Keratinocyte (primary cell): ENCODE data around the gene WBP2NL. TPM values are rescaled to one million over a fixed set of nuclear protein-coding genes. Genes with fewer than 3 reads are reported as not detected.

Experiments used
- DNase-seq: peaks from one replicate; pipeline ENCODE4 v3.0.0-alpha.2; 2011; ENCODE audit warnings: low read depth, missing footprints, low spot score
- FAIRE-seq: peaks from 2 replicates; lab custom pipeline; 2011; peaks lifted over from hg19 to GRCh38; lab: Jason Lieb, UNC
- H2AFZ ChIP-seq: 2 replicates; pipeline ENCODE4 v1.6.0; 2012; ENCODE audit warnings: low read length, control low read depth, inconsistent platforms; ENCODE audit not compliant: control insufficient read depth
- H3K27ac ChIP-seq: 2 replicates; pipeline ENCODE4 v1.5.1; 2011; ENCODE audit warnings: low read length; ENCODE audit not compliant: control insufficient read depth, insufficient read depth
- H3K27me3 ChIP-seq: 3 replicates; pipeline ENCODE4 v1.6.0; 2011; ENCODE audit warnings: low read length; ENCODE audit not compliant: control insufficient read depth, insufficient read depth; ENCODE audit errors: extremely low read depth
- H3K36me3 ChIP-seq, 2 experiments: 2 replicates in 1 of 2; 3 replicates in 1 of 2; pipeline ENCODE4 v1.5.1; 2011; ENCODE audit warnings: low read length in 2 of 2, mild to moderate bottlenecking in 1 of 2; ENCODE audit not compliant: control insufficient read depth in 2 of 2, insufficient read depth in 2 of 2; ENCODE audit errors: extremely low read depth in 1 of 2
- H3K4me1 ChIP-seq: 3 replicates; pipeline ENCODE4 v1.5.1; 2011; ENCODE audit warnings: low read length; ENCODE audit not compliant: control insufficient read depth, insufficient read depth; ENCODE audit errors: extremely low read depth
- H3K4me2 ChIP-seq: 3 replicates; pipeline ENCODE4 v1.6.0; 2011; ENCODE audit warnings: low read depth, low read length; ENCODE audit not compliant: control insufficient read depth, insufficient read depth; ENCODE audit errors: extremely low read depth
- H3K4me3 ChIP-seq, 3 experiments: fragments of 200-600 bp in 1 of 3; sonication (generic) in 1 of 3; 2 replicates in 2 of 3; 3 replicates in 1 of 3; pipeline ENCODE4 v1.5.1; 2011 to 2016; ENCODE audit warnings: low read length in 3 of 3, mild to moderate bottlenecking in 3 of 3, control low read depth in 2 of 3, inconsistent platforms in 1 of 3, low read depth in 1 of 3, mixed read lengths in 1 of 3, mixed run types in 1 of 3, moderate library complexity in 1 of 3; ENCODE audit not compliant: control insufficient read depth in 2 of 3, insufficient read depth in 2 of 3; ENCODE audit errors: extremely low read depth in 1 of 3
- H3K79me2 ChIP-seq: 2 replicates; pipeline ENCODE4 v1.6.0; 2012; ENCODE audit warnings: low read length; ENCODE audit not compliant: control insufficient read depth, insufficient read depth
- H3K9ac ChIP-seq: 3 replicates; pipeline ENCODE4 v1.6.0; 2011; ENCODE audit warnings: low read length; ENCODE audit not compliant: control insufficient read depth, insufficient read depth; ENCODE audit errors: extremely low read depth
- H3K9me1 ChIP-seq: 3 replicates; pipeline ENCODE4 v1.6.0; 2011; ENCODE audit warnings: low read length; ENCODE audit not compliant: control insufficient read depth, insufficient read depth; ENCODE audit errors: extremely low read depth
- H3K9me3 ChIP-seq: 2 replicates; pipeline ENCODE4 v1.5.1; 2012; ENCODE audit warnings: low read depth, low read length; ENCODE audit not compliant: control insufficient read depth
- H4K20me1 ChIP-seq: 3 replicates; pipeline ENCODE4 v1.6.0; 2011; ENCODE audit warnings: low read length; ENCODE audit not compliant: control insufficient read depth, insufficient read depth; ENCODE audit errors: extremely low read depth
- EZH2 ChIP-seq: IDR thresholded peaks from one replicate; pipeline ENCODE4 v1.6.1; 2012; ENCODE audit warnings: inconsistent platforms, mild to moderate bottlenecking, low read length, moderate library complexity
- dilution Hi-C: fragments of 300-500 bp; cut with MboI; formaldehyde crosslinking; loops from one replicate; pipeline ENCODE4 v1.7.0; 2020; ENCODE audit warnings: low sequenced_read_pairs; ENCODE audit not compliant: extremely low pct_ligation_motif_present
- polyA plus RNA-seq, 5 experiments: library from polyadenylated mRNA; depleted of rRNA in 3 of 5; stranded (reverse) in 3 of 5; stranded (forward) in 1 of 5; unstranded in 1 of 5; fragments of >200 nt; gene quantifications; 1 replicate in 1 of 5; 2 replicates in 3 of 5; 3 replicates in 1 of 5; pipeline versions ENCODE4 v1.2.1 to v1.2.3, GENCODE V29; 2011 to 2012; ENCODE audit warnings: missing spikeins in 2 of 5, low read depth in 1 of 5, low replicate concordance in 1 of 5
- small RNA-seq, 3 experiments: library from RNA; depleted of rRNA; stranded (forward); fragments of <200 nt; gene quantifications; one replicate each; pipeline ENCODE3, GENCODE V24; 2012; ENCODE audit warnings: low read depth in 3 of 3, low replicate concordance in 1 of 3; ENCODE audit not compliant: insufficient read length in 3 of 3
- TF ChIP-seq, protein P1 (sequence below), 3 experiments: IDR thresholded peaks in 1 of 3; conservative IDR thresholded peaks in 1 of 3; optimal IDR thresholded peaks in 1 of 3; 2 replicates in 2 of 3; 3 replicates in 1 of 3; pipeline versions ENCODE3 to v1.5.1; 2011; ENCODE audit warnings: low read length in 3 of 3, mild to moderate bottlenecking in 3 of 3, moderate library complexity in 2 of 3, control low read depth in 1 of 3, inconsistent platforms in 1 of 3; ENCODE audit not compliant: insufficient read depth in 2 of 3; ENCODE audit errors: extremely low read depth in 1 of 3

Gene WBP2NL
- polyA plus RNA-seq, 1 donor (not counting 4 experiments of a cell fraction or from before 2014, with no cell fraction given): 0.07 TPM

DNA sequence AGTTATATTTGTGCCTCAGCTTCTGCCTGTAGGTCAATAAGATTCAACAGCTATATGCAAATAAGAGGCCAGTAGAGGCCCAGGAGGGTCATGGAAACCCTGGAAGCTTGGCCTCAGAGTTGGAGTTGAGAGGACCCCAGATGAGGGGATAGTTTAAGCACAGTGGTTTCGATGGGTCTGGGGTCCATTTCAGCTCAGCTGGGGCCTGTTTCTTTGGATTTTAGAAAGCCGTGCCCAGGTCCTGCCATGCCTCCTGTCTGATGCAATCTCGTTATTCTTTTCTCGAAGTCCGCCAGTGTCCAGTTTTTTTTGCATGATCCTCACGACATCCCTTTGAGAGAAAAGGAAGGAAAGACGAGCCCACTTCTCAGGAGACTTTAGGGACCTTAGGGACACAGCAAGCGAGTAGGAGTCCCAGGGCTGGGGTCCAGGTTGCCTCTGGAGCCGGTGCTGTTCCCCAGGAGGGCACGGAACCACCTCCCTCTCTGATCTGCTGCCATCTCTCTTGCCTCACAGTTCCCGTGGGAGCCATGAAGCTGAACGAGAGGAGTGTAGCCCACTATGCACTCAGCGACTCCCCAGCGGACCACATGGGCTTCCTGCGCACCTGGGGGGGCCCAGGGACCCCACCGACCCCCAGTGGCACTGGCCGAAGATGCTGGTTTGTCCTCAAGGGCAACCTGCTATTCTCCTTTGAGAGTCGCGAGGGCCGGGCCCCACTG, 78.3 kb downstream of the WBP2NL start:
- peaks cover 3% of the 10 kb centered on the region for H3K9me3 ChIP-seq
- no peak overlapping the region for H3K27ac ChIP-seq
- H4K20me1 ChIP-seq: no peaks in the 10 kb centered on the region
- dilution Hi-C loops: no loop called here
- TF ChIP-seq, protein P1, sequence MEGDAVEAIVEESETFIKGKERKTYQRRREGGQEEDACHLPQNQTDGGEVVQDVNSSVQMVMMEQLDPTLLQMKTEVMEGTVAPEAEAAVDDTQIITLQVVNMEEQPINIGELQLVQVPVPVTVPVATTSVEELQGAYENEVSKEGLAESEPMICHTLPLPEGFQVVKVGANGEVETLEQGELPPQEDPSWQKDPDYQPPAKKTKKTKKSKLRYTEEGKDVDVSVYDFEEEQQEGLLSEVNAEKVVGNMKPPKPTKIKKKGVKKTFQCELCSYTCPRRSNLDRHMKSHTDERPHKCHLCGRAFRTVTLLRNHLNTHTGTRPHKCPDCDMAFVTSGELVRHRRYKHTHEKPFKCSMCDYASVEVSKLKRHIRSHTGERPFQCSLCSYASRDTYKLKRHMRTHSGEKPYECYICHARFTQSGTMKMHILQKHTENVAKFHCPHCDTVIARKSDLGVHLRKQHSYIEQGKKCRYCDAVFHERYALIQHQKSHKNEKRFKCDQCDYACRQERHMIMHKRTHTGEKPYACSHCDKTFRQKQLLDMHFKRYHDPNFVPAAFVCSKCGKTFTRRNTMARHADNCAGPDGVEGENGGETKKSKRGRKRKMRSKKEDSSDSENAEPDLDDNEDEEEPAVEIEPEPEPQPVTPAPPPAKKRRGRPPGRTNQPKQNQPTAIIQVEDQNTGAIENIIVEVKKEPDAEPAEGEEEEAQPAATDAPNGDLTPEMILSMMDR (optimal IDR thresholded peaks at IDR 0.05 in 1 of 3, IDR thresholded peaks at IDR 0.05 in 1 of 3, conservative IDR thresholded peaks at IDR 0.05 in 1 of 3; ENCODE audit: extremely low read depth in 1 of 3, insufficient read depth in 2 of 3, low read length in 3 of 3): no peak
- no peak for TF ChIP-seq EZH2
- FAIRE-seq (no peak), DNase-seq (no peak)
- peaks cover 21% of the 10 kb centered on the region for H3K4me1 ChIP-seq
- no peak overlapping the region for H3K4me2 ChIP-seq
- no peak overlapping the region for H3K9ac ChIP-seq
- peaks cover 2% of the 10 kb centered on the region for H3K79me2 ChIP-seq
- no peak overlapping the region for H3K4me3 ChIP-seq
- no peaks in the 10 kb centered on the region for H3K9me1 ChIP-seq
- H3K27me3 ChIP-seq: no peaks in the 10 kb centered on the region
- H3K36me3 ChIP-seq: peaks cover 0 to 2% of the 10 kb centered on the region in 2 experiments
- no peak overlapping the region for H2AFZ ChIP-seq

DNA sequence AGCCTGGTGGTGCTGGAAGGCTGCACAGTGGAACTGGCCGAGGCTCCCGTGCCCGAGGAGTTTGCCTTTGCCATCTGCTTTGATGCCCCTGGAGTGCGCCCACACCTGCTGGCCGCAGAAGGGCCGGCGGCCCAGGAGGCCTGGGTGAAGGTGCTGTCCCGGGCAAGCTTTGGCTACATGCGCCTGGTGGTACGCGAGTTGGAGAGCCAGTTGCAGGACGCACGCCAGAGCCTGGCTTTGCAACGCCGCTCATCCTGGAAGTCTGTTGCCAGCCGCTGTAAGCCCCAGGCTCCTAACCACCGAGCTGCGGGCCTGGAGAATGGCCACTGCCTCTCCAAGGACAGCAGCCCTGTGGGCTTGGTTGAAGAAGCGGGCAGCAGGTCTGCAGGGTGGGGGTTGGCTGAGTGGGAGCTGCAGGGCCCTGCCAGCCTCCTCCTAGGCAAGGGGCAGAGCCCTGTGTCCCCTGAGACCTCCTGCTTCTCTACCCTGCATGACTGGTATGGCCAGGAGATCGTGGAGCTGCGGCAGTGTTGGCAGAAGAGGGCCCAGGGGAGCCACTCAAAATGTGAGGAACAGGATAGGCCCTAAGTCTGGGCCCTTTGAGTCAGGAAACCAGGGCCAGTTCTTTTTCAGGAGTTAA, 79.0 kb downstream of the WBP2NL start:
- peaks cover 22% of the 10 kb centered on the region for H3K4me1 ChIP-seq
- H3K27me3 ChIP-seq: no peaks in the 10 kb centered on the region
- no peak overlapping the region for H3K27ac ChIP-seq
- dilution Hi-C loops: no loop called here
- H3K9ac ChIP-seq: no peak overlapping the region
- no peak for FAIRE-seq
- H3K36me3 ChIP-seq: peaks cover 0 to 2% of the 10 kb centered on the region in 2 experiments
- no peak for DNase-seq
- no peak for TF ChIP-seq EZH2
- TF ChIP-seq, protein P1 (optimal IDR thresholded peaks at IDR 0.05 in 1 of 3, IDR thresholded peaks at IDR 0.05 in 1 of 3, conservative IDR thresholded peaks at IDR 0.05 in 1 of 3; ENCODE audit: extremely low read depth in 1 of 3, insufficient read depth in 2 of 3, low read length in 3 of 3): no peak
- no peaks in the 10 kb centered on the region for H4K20me1 ChIP-seq
- no peak overlapping the region for H2AFZ ChIP-seq
- H3K9me3 ChIP-seq: peaks cover 3% of the 10 kb centered on the region
- no peak overlapping the region for H3K4me3 ChIP-seq
- peaks cover 2% of the 10 kb centered on the region for H3K79me2 ChIP-seq
- H3K9me1 ChIP-seq: no peaks in the 10 kb centered on the region
- no peak overlapping the region for H3K4me2 ChIP-seq

Small RNA genes lying within 50 kb of the gene (small RNA-seq; reads per million reads assigned to genes)
- gene SNORD13P1: 0 reads per million in 3 experiments

Other genes starting within 250 kb of the WBP2NL start
- gene CCDC134, start 198.1 kb upstream of the WBP2NL start, polyA plus RNA-seq: 3.5 to 6.3 TPM (median 4.1 TPM) in 3 replicates
- gene SREBF2, start 165.7 kb upstream of the WBP2NL start, polyA plus RNA-seq: 57.5 to 68.4 TPM (median 58.4 TPM) in 3 replicates
- not detected in 3 replicates for gene SHISA8, start 83.7 kb upstream of the WBP2NL start, polyA plus RNA-seq
- gene TNFRSF13C, start 72.0 kb upstream of the WBP2NL start, polyA plus RNA-seq: 0.03 to 0.08 TPM (median 0.06 TPM) in 3 replicates
- 1.3 to 10.1 TPM (median 4.8 TPM) in 3 replicates for gene CENPM, start 51.6 kb upstream of the WBP2NL start, polyA plus RNA-seq
- gene SEPTIN3, start 29.3 kb upstream of the WBP2NL start, polyA plus RNA-seq: 0.05 to 0.07 TPM (median 0.06 TPM) in 3 replicates
- 17.0 to 20.9 TPM (median 20.5 TPM) in 3 replicates for gene NAGA, start 72.0 kb downstream of the WBP2NL start, polyA plus RNA-seq
- gene PHETA2, start 75.5 kb downstream of the WBP2NL start, polyA plus RNA-seq: 0.80 to 2.2 TPM (median 1.4 TPM) in 3 replicates
- gene SMDT1, start 80.9 kb downstream of the WBP2NL start, polyA plus RNA-seq: 21.1 to 30.0 TPM (median 21.6 TPM) in 3 replicates
- gene NDUFA6, start 92.0 kb downstream of the WBP2NL start, polyA plus RNA-seq: 46.3 to 86.7 TPM (median 54.6 TPM) in 3 replicates
- 0.74 to 2.8 TPM (median 0.81 TPM) in 3 replicates for gene CYP2D6, start 132.0 kb downstream of the WBP2NL start, polyA plus RNA-seq